ENCODE results near the gene FOXB2. TPM values are rescaled to one million over a fixed set of nuclear protein-coding genes. Genes with fewer than 3 reads are reported as not detected.

FOXB2 gene
- total RNA-seq, 1 donor from 2014 or later: not detected

DNA sequence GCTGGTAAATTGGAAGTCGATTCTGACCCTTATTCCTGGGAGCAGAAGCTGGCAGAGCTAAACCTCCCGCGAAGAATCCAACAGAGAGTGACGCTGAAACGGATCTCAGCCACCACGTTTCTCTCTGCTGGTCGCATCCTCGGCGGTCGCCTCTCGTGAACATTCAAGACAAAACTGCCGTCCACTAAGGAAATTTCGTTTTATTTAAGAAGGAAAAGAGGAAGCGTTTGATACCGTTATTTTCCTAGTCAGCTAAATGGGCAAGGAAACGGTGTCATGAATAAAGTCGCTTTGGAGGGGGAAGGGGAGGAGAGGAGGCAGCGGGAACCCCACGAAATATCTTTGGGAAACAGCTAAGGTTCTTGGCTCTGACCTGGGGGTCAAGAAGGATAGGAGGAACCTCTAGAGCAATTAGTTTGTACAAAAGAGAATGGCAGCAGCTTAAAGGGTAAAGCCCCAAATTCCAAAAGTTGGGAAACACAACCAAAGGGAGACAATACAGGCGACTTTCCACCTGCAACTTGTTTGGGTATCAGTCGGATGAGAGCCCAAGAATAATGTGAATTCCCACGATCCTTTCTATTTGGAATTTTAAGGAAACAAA, 1.9 kb downstream of the FOXB2 start:
- Mint-ChIP-seq H3K4me1 (ENCODE audit: unreplicated experiment) (peaks cover 24% of the 10 kb centered on the region), H3K27ac (ENCODE audit: unreplicated experiment) (no peak overlapping the region), H3K9me3 (ENCODE audit: unreplicated experiment) (peaks cover 6% of the 10 kb centered on the region), H3K36me3 (ENCODE audit: low read depth, unreplicated experiment) (peaks cover 7% of the 10 kb centered on the region), H3K27me3 (ENCODE audit: unreplicated experiment) (peaks cover 38% of the 10 kb centered on the region), H3K4me3 (ENCODE audit: unreplicated experiment) (no peak overlapping the region)
- DNase-seq (ENCODE audit: low spot score): no peak
- TF ChIP-seq, protein P1, sequence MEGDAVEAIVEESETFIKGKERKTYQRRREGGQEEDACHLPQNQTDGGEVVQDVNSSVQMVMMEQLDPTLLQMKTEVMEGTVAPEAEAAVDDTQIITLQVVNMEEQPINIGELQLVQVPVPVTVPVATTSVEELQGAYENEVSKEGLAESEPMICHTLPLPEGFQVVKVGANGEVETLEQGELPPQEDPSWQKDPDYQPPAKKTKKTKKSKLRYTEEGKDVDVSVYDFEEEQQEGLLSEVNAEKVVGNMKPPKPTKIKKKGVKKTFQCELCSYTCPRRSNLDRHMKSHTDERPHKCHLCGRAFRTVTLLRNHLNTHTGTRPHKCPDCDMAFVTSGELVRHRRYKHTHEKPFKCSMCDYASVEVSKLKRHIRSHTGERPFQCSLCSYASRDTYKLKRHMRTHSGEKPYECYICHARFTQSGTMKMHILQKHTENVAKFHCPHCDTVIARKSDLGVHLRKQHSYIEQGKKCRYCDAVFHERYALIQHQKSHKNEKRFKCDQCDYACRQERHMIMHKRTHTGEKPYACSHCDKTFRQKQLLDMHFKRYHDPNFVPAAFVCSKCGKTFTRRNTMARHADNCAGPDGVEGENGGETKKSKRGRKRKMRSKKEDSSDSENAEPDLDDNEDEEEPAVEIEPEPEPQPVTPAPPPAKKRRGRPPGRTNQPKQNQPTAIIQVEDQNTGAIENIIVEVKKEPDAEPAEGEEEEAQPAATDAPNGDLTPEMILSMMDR (IDR thresholded peaks at IDR 0.05; ENCODE audit: unreplicated experiment): no peak

DNA sequence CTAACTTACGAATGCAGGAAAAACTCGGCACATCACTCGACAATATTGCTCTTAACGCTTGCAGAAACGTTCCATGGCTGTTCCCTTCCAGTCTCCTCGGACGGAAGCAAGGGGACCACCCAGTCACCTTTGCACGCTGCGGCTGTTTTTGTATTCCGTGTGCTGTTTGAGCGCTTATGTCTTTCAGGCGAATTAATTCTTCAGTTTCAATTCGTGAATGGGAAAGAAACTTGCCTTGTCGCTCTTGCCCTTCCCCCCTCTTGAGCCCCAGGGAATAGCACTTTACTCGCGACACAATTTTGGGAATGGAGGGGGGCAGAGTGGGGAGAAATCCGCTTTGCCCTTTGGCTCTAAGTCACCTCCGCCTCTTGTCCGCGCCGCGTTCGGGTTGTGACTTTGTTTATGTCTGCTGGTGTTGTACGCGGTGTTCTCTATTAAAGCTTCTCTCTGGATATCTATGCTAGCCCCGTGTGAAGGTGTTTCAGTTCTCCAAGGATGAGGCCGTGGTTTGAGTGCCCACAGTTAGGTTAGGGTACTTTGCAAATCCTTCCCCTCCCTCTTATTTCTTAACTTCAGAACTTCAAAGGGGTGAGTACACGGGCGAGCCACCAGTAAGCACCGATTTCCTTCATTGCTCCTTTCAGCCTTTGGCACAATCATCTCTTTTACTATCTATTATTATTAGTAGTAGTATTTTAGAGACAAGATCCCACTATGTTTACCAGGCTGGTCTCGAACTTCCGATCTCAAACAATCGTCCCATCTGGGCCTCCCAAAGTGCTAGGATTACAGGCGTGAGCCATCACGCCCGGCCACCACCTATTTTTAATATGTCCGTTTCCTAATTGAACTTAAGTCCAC, 2.7 kb downstream of the FOXB2 start:
- no peak for DNase-seq (ENCODE audit: low spot score)
- H3K36me3 Mint-ChIP-seq (ENCODE audit: low read depth, unreplicated experiment): peaks cover 7% of the 10 kb centered on the region
- no peak overlapping the region for H3K27ac Mint-ChIP-seq (ENCODE audit: unreplicated experiment)
- H3K4me3 Mint-ChIP-seq (ENCODE audit: unreplicated experiment): no peak overlapping the region
- peaks cover 31% of the 10 kb centered on the region for H3K27me3 Mint-ChIP-seq (ENCODE audit: unreplicated experiment)
- H3K4me1 Mint-ChIP-seq (ENCODE audit: unreplicated experiment): peaks cover 24% of the 10 kb centered on the region
- H3K9me3 Mint-ChIP-seq (ENCODE audit: unreplicated experiment): peaks cover 6% of the 10 kb centered on the region
- TF ChIP-seq, protein P1 (IDR thresholded peaks at IDR 0.05; ENCODE audit: unreplicated experiment): no peak

DNA sequence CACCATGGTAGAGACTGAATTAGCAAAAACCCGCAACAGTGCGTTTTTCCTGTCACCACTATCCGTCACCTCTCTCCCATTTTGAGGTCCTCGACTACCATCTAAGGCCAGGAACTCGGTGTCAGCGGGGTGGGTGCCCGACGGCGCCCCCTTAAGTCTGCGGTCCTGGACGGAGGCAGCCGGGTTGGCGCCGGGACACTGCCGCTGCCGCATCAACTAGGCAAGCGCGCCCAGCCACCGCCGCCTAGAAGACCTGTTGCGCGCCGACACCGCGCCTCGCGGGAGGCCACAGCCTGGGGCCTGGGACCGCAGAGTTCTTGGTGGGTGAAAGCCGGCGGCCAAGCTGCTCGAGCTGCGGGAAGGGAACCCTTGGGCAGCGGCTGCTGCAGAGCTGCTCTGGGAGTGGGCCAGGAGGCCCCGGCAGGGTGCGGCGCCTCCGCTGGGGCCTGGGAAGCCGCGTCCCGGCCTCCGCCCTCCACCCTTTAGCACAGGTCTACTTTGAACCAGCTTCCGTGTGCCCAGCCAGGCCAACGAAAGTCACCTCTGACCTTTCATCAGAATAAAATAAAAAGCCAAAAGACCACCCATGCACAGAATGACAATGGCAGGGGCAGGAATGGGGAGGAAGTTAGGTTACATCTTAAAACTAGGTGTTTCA, 3.5 kb downstream of the FOXB2 start:
- H3K36me3 Mint-ChIP-seq (ENCODE audit: low read depth, unreplicated experiment): peaks cover 3% of the 10 kb centered on the region
- DNase-seq (ENCODE audit: low spot score): peak; percentile 58
- no peak overlapping the region for H3K27ac Mint-ChIP-seq (ENCODE audit: unreplicated experiment)
- H3K9me3 Mint-ChIP-seq (ENCODE audit: unreplicated experiment): peaks cover 2% of the 10 kb centered on the region
- peaks cover 23% of the 10 kb centered on the region for H3K27me3 Mint-ChIP-seq (ENCODE audit: unreplicated experiment)
- H3K4me3 Mint-ChIP-seq (ENCODE audit: unreplicated experiment): no peak overlapping the region
- peaks cover 20% of the 10 kb centered on the region for H3K4me1 Mint-ChIP-seq (ENCODE audit: unreplicated experiment)
- TF ChIP-seq, protein P1 (IDR thresholded peaks at IDR 0.05; ENCODE audit: unreplicated experiment): no peak

DNA sequence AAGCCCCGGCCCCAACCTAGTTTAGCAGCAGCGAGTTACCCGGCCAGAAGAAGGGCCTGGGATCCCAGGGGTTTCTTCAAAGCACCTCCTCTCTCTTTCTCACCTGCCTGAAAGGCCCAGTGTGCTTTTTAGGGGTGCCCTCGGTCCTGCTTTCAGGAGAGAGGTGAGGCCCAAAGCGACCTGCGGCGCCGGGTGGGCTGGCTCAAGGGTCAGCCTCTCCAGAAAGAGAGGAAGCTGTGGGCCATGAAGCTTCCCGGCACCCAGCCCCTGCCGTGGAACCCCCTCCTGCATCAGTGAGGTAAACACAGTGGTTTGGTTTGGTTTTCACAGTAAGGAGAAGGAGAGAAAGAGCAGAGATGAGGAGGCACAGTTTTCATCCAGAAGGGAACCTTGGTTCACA, 4.3 kb downstream of the FOXB2 start:
- TF ChIP-seq, protein P1 (IDR thresholded peaks at IDR 0.05; ENCODE audit: unreplicated experiment): no peak
- no peak for DNase-seq (ENCODE audit: low spot score)
- no peaks in the 10 kb centered on the region for H3K9me3 Mint-ChIP-seq (ENCODE audit: unreplicated experiment)
- no peaks in the 10 kb centered on the region for H3K36me3 Mint-ChIP-seq (ENCODE audit: low read depth, unreplicated experiment)
- no peak overlapping the region for H3K4me3 Mint-ChIP-seq (ENCODE audit: unreplicated experiment)
- H3K27ac Mint-ChIP-seq (ENCODE audit: unreplicated experiment): no peak overlapping the region
- peaks cover 23% of the 10 kb centered on the region for H3K27me3 Mint-ChIP-seq (ENCODE audit: unreplicated experiment)
- H3K4me1 Mint-ChIP-seq (ENCODE audit: unreplicated experiment): peaks cover 20% of the 10 kb centered on the region

Measured in endothelial cell (in vitro differentiated cells).